WTC11 (cell line): Measurements from ENCODE around the gene FBXO45. TPM values are rescaled to one million over a fixed set of nuclear protein-coding genes. Genes with fewer than 3 reads are reported as not detected.
A peak's percentile ranks its signal among the peaks of the same experiment; 100 is the strongest.

Experiments used
- ATAC-seq: fragments of 200-7000 bp; cut with Tn5 transposase; 2 replicates; pipeline ENCODE4 v1.10.0; 2021; ENCODE audit warnings: mild to moderate bottlenecking, moderate library complexity
- CTCF ChIA-PET: fragments of 300-600 bp; sonication (Branson Sonifier 250); formaldehyde crosslinking; loops from one replicate; lab custom pipeline; 2021; ENCODE audit warnings: antibody characterized with exemption; lab: Charles Lee
- POLR2A ChIA-PET: fragments of 350-600 bp; sonication (Branson Sonifier 250); formaldehyde crosslinking; loops from one replicate; lab custom pipeline; 2021; ENCODE audit warnings: antibody characterized with exemption; lab: Charles Lee
- DNase-seq: peaks from one replicate; pipeline ENCODE4 v3.0.0; 2021; ENCODE audit warnings: low spot score
- H3K27ac Mint-ChIP-seq: 2 replicates; pipeline ENCODE4 v1.8.0; 2021; ENCODE audit warnings: mixed read lengths
- H3K27me3 Mint-ChIP-seq: 2 replicates; pipeline ENCODE4 v1.8.0; 2021; ENCODE audit warnings: low read depth, mild to moderate bottlenecking, moderate library complexity, mixed read lengths
- H3K36me3 Mint-ChIP-seq: 2 replicates; pipeline ENCODE4 v1.8.0; 2021; ENCODE audit warnings: mixed read lengths
- H3K4me1 Mint-ChIP-seq: 2 replicates; pipeline ENCODE4 v1.8.0; 2022; ENCODE audit warnings: mixed read lengths
- H3K4me3 Mint-ChIP-seq: 2 replicates; pipeline ENCODE4 v1.8.0; 2021; ENCODE audit warnings: mild to moderate bottlenecking, moderate library complexity, mixed read lengths
- H3K9me3 Mint-ChIP-seq: 2 replicates; pipeline ENCODE4 v1.8.0; 2021; ENCODE audit warnings: mixed read lengths
- EMX1 ChIP-seq: fragments of 250-450 bp; sonication (Bioruptor Pico); IDR thresholded peaks from 2 replicates; pipeline ENCODE4 v1.8.0; 2021; ENCODE audit warnings: mild to moderate bottlenecking
- ETV6 ChIP-seq: sonication (generic); formaldehyde crosslinking; IDR thresholded peaks from 2 replicates; pipeline ENCODE4 v1.8.1; 2022; ENCODE audit warnings: mild to moderate bottlenecking, missing genetic modification reagents
- FOXJ3 ChIP-seq: sonication (generic); formaldehyde crosslinking; IDR thresholded peaks from 2 replicates; pipeline ENCODE4 v1.9.0; 2021; ENCODE audit warnings: missing genetic modification reagents, mild to moderate bottlenecking, borderline replicate concordance
- KAT7 ChIP-seq: sonication (generic); formaldehyde crosslinking; IDR thresholded peaks from 2 replicates; pipeline ENCODE4 v1.8.1; 2023; ENCODE audit warnings: missing genetic modification reagents, mild to moderate bottlenecking, borderline replicate concordance
- MXD4 ChIP-seq: fragments of 250-450 bp; sonication (Bioruptor Pico); IDR thresholded peaks from 2 replicates; pipeline ENCODE4 v1.8.0; 2021; ENCODE audit warnings: mild to moderate bottlenecking, moderate library complexity, borderline replicate concordance
- MYBL2 ChIP-seq: sonication (generic); formaldehyde crosslinking; IDR thresholded peaks from 2 replicates; pipeline ENCODE4 v1.8.1; 2023; ENCODE audit warnings: mild to moderate bottlenecking, moderate library complexity, missing genetic modification reagents
- NR2C2 ChIP-seq: sonication (generic); formaldehyde crosslinking; IDR thresholded peaks from 2 replicates; pipeline ENCODE4 v1.8.0; 2022; ENCODE audit warnings: mild to moderate bottlenecking, missing genetic modification reagents
- OVOL2 ChIP-seq: fragments of 250-450 bp; sonication (Bioruptor Pico); IDR thresholded peaks from 2 replicates; pipeline ENCODE4 v1.9.0; 2021; ENCODE audit warnings: mild to moderate bottlenecking, borderline replicate concordance
- SMAD3 ChIP-seq: sonication (generic); formaldehyde crosslinking; IDR thresholded peaks from 2 replicates; pipeline ENCODE4 v1.8.0; 2022; ENCODE audit warnings: missing genetic modification reagents, mild to moderate bottlenecking, borderline replicate concordance
- SP1 ChIP-seq: sonication (generic); formaldehyde crosslinking; conservative IDR thresholded peaks from 2 replicates; pipeline ENCODE4 v1.8.1; 2022; ENCODE audit warnings: missing genetic modification reagents
- TEAD1 ChIP-seq: sonication (generic); formaldehyde crosslinking; IDR thresholded peaks from 2 replicates; pipeline ENCODE4 v1.8.0; 2022; ENCODE audit warnings: mild to moderate bottlenecking, missing genetic modification reagents
- ZNF138 ChIP-seq: sonication (generic); formaldehyde crosslinking; conservative IDR thresholded peaks from 2 replicates; pipeline ENCODE4 v1.8.1; 2022; ENCODE audit warnings: mild to moderate bottlenecking, moderate library complexity, missing genetic modification reagents
- ZNF232 ChIP-seq: sonication (generic); formaldehyde crosslinking; IDR thresholded peaks from 2 replicates; pipeline ENCODE4 v1.8.0; 2022; ENCODE audit warnings: mild to moderate bottlenecking, missing genetic modification reagents
- ZNF263 ChIP-seq: sonication (generic); formaldehyde crosslinking; IDR thresholded peaks from 2 replicates; pipeline ENCODE4 v1.8.1; 2022; ENCODE audit warnings: low read depth, mild to moderate bottlenecking, moderate library complexity, missing genetic modification reagents
- ZNF396 ChIP-seq: fragments of 250-450 bp; sonication (Bioruptor Pico); IDR thresholded peaks from 2 replicates; pipeline ENCODE4 v1.8.0; 2021; ENCODE audit warnings: mild to moderate bottlenecking, moderate library complexity, borderline replicate concordance
- ZNF416 ChIP-seq: fragments of 250-450 bp; sonication (Bioruptor Pico); IDR thresholded peaks from 2 replicates; pipeline ENCODE4 v1.9.0; 2021; ENCODE audit warnings: mild to moderate bottlenecking, inconsistent platforms
- total RNA-seq: library from RNA; stranded (reverse); gene quantifications from 3 replicates; pipeline ENCODE4 v1.2.3, GENCODE V29; 2021
- TF ChIP-seq, protein P1 (sequence below): sonication (generic); formaldehyde crosslinking; IDR thresholded peaks from 2 replicates; pipeline ENCODE4 v1.8.0; 2022; ENCODE audit warnings: mild to moderate bottlenecking, missing genetic modification reagents
- TF ChIP-seq, protein P2 (sequence below): fragments of 250-450 bp; sonication (Bioruptor Pico); IDR thresholded peaks from 2 replicates; pipeline ENCODE4 v1.8.0; 2021; ENCODE audit warnings: mild to moderate bottlenecking
- TF ChIP-seq, protein P3 (sequence below): sonication (generic); formaldehyde crosslinking; IDR thresholded peaks from 2 replicates; pipeline ENCODE4 v1.8.1; 2023; ENCODE audit warnings: mild to moderate bottlenecking, moderate library complexity, missing genetic modification reagents
- TF ChIP-seq, protein P4 (sequence below): sonication (generic); formaldehyde crosslinking; IDR thresholded peaks from 2 replicates; pipeline ENCODE4 v1.8.1; 2023; ENCODE audit warnings: mild to moderate bottlenecking, missing genetic modification reagents
- TF ChIP-seq, protein P5 (sequence below): fragments of 250-450 bp; sonication (Bioruptor Pico); IDR thresholded peaks from 2 replicates; pipeline ENCODE4 v1.9.0; 2021; ENCODE audit warnings: mild to moderate bottlenecking, borderline replicate concordance

Gene FBXO45
- total RNA-seq, 1 experiment from 2014 or later = 15.4 TPM

DNA sequence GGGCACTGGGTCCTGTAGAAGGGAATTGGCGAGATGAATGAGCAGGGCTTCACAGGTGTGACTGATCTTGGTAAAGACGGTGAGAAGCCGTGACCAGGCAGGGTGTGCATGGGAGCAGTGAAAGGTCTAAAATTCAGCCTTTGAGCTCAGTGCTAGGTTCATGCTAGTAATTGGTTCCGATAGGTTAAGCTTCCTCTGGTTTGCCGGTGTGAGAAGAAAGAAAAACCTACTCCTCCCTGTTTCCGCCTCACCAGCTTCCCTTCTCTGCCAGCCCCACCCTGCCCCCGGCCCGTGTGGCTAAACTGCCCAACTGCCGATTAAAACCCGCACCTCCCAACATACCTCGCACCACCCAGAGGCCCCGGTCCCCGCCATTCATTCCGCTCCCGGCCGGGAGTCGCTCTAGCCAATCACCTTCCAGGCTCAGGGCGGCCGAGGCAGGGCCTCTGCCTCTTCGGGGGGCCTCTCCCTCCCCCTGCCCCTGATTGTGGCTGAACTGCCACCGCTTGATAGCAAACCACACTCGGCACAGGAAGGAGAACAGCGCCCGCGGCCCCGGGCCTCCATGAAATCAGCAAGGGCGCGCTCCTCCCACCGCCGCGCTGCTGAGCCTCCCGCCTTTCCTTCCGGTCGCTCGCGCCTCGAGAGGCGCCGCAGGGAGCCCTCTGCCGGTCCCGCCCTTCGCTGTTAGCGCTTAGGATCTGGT is 63.7 kb downstream of the FBXO45 start (continued):
- TF ChIP-seq, protein P1, sequence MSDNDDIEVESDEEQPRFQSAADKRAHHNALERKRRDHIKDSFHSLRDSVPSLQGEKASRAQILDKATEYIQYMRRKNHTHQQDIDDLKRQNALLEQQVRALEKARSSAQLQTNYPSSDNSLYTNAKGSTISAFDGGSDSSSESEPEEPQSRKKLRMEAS (CRISPR knock-in tag) = peak; percentile 81
- TF ChIP-seq, protein P2, sequence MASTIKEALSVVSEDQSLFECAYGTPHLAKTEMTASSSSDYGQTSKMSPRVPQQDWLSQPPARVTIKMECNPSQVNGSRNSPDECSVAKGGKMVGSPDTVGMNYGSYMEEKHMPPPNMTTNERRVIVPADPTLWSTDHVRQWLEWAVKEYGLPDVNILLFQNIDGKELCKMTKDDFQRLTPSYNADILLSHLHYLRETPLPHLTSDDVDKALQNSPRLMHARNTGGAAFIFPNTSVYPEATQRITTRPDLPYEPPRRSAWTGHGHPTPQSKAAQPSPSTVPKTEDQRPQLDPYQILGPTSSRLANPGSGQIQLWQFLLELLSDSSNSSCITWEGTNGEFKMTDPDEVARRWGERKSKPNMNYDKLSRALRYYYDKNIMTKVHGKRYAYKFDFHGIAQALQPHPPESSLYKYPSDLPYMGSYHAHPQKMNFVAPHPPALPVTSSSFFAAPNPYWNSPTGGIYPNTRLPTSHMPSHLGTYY (CRISPR knock-in tag) = no peak
- TF ChIP-seq ZNF396 = no peak
- peak; percentile 10; the same call in 1 of the 2 replicates for TF ChIP-seq ETV6
- peak; percentile 82; the same call in 1 of the 2 replicates for TF ChIP-seq MYBL2 (CRISPR knock-in tag)
- TF ChIP-seq SP1 (CRISPR knock-in tag) = peak; percentile 67
- no peak for TF ChIP-seq ZNF263 (CRISPR knock-in tag)
- TF ChIP-seq, protein P3, sequence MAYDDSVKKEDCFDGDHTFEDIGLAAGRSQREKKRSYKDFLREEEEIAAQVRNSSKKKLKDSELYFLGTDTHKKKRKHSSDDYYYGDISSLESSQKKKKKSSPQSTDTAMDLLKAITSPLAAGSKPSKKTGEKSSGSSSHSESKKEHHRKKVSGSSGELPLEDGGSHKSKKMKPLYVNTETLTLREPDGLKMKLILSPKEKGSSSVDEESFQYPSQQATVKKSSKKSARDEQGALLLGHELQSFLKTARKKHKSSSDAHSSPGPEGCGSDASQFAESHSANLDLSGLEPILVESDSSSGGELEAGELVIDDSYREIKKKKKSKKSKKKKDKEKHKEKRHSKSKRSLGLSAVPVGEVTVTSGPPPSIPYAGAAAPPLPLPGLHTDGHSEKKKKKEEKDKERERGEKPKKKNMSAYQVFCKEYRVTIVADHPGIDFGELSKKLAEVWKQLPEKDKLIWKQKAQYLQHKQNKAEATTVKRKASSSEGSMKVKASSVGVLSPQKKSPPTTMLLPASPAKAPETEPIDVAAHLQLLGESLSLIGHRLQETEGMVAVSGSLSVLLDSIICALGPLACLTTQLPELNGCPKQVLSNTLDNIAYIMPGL (CRISPR knock-in tag) = 0 out of 2 replicates have a peak, but pooled peaks have one; percentile 36
- TF ChIP-seq, protein P4, sequence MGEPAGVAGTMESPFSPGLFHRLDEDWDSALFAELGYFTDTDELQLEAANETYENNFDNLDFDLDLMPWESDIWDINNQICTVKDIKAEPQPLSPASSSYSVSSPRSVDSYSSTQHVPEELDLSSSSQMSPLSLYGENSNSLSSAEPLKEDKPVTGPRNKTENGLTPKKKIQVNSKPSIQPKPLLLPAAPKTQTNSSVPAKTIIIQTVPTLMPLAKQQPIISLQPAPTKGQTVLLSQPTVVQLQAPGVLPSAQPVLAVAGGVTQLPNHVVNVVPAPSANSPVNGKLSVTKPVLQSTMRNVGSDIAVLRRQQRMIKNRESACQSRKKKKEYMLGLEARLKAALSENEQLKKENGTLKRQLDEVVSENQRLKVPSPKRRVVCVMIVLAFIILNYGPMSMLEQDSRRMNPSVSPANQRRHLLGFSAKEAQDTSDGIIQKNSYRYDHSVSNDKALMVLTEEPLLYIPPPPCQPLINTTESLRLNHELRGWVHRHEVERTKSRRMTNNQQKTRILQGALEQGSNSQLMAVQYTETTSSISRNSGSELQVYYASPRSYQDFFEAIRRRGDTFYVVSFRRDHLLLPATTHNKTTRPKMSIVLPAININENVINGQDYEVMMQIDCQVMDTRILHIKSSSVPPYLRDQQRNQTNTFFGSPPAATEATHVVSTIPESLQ = no peak
- no peak for TF ChIP-seq NR2C2 (CRISPR knock-in tag)
- 0 out of 2 replicates have a peak, but pooled peaks have one; percentile 52 for TF ChIP-seq SMAD3 (CRISPR knock-in tag)
- no peak; the same call in 1 of the 2 replicates for TF ChIP-seq ZNF232
- TF ChIP-seq, protein P5, sequence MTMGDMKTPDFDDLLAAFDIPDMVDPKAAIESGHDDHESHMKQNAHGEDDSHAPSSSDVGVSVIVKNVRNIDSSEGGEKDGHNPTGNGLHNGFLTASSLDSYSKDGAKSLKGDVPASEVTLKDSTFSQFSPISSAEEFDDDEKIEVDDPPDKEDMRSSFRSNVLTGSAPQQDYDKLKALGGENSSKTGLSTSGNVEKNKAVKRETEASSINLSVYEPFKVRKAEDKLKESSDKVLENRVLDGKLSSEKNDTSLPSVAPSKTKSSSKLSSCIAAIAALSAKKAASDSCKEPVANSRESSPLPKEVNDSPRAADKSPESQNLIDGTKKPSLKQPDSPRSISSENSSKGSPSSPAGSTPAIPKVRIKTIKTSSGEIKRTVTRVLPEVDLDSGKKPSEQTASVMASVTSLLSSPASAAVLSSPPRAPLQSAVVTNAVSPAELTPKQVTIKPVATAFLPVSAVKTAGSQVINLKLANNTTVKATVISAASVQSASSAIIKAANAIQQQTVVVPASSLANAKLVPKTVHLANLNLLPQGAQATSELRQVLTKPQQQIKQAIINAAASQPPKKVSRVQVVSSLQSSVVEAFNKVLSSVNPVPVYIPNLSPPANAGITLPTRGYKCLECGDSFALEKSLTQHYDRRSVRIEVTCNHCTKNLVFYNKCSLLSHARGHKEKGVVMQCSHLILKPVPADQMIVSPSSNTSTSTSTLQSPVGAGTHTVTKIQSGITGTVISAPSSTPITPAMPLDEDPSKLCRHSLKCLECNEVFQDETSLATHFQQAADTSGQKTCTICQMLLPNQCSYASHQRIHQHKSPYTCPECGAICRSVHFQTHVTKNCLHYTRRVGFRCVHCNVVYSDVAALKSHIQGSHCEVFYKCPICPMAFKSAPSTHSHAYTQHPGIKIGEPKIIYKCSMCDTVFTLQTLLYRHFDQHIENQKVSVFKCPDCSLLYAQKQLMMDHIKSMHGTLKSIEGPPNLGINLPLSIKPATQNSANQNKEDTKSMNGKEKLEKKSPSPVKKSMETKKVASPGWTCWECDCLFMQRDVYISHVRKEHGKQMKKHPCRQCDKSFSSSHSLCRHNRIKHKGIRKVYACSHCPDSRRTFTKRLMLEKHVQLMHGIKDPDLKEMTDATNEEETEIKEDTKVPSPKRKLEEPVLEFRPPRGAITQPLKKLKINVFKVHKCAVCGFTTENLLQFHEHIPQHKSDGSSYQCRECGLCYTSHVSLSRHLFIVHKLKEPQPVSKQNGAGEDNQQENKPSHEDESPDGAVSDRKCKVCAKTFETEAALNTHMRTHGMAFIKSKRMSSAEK (CRISPR knock-in tag) = no peak
- TF ChIP-seq MXD4 (CRISPR knock-in tag) = no peak
- TF ChIP-seq KAT7 (CRISPR knock-in tag) = 0 out of 2 replicates have a peak, but pooled peaks have one; percentile 44

DNA sequence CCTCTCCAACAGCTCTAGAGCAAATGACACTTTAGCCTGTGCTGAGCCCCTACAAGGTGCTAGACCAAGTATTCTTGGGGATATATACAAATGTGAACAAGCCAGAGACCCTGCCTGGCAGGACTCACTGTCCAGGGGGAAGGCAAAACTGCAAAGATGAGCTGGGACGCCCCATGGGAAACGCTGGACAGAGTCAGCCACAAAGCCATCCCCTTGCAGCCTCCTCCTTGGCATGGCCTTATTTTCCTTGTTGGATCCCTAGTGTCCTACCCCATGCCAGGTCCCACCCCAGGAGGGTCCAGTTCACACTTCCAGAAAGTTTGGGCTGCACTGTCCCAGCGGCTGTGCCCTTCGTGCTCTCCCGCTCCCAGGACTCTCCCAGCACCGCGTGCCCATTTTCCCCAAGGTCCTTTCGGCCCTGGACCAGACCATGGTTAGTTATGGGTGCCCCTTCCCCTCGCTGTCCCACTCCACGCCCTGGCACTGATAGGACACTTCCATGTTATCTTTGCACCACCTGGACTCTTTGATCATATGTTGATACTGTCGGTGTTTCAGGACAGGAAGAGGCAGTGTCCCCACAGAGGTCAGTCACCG is 65.2 kb downstream of the FBXO45 start:
- H3K4me1 Mint-ChIP-seq = peaks cover 36% of the 10 kb centered on the region
- POLR2A ChIA-PET = interaction anchor here (0.8 kb wide), 1 partner anchor 29 kb away, joined by 3 read pairs; no protein-coding TSS in a partner anchor
- TF ChIP-seq ETV6 = no peak
- no peak for TF ChIP-seq OVOL2 (CRISPR knock-in tag)
- TF ChIP-seq ZNF138 = no peak
- no peak for TF ChIP-seq ZNF416 (CRISPR knock-in tag)
- TF ChIP-seq, protein P5 (CRISPR knock-in tag) = no peak
- no peak for TF ChIP-seq FOXJ3 (CRISPR knock-in tag)
- no peak for TF ChIP-seq TEAD1
- TF ChIP-seq MXD4 (CRISPR knock-in tag) = no peak
- TF ChIP-seq EMX1 = no peak

More for the DNA sequence above, 65.2 kb downstream of the FBXO45 start:
- Mint-ChIP-seq H3K9me3 (no peaks in the 10 kb centered on the region), H3K27ac (peak overlapping the region; percentile 98), H3K27me3 (peaks cover 10% of the 10 kb centered on the region), H3K4me3 (peak overlapping the region; percentile 27; the same call in 1 of the 2 replicates), H3K36me3 (no peaks in the 10 kb centered on the region)
- CTCF ChIA-PET = interaction anchor here (0.6 to 1.2 kb wide), 4 partner anchors 24 to 1447 kb away, joined by 3 to 4 read pairs (median 4); no protein-coding TSS in a partner anchor
- ATAC-seq = no peak
- DNase-seq = no peak
